GM21529 (cell line): ENCODE results near the gene FAM162A.

Experiments used
- ATAC-seq: cut with Tn5 transposase; IDR thresholded peaks from one replicate; pipeline ENCODE4 v1.9.1; 2021; ENCODE audit not compliant: unreplicated experiment

Gene FAM162A, protein sequence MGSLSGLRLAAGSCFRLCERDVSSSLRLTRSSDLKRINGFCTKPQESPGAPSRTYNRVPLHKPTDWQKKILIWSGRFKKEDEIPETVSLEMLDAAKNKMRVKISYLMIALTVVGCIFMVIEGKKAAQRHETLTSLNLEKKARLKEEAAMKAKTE

DNA sequence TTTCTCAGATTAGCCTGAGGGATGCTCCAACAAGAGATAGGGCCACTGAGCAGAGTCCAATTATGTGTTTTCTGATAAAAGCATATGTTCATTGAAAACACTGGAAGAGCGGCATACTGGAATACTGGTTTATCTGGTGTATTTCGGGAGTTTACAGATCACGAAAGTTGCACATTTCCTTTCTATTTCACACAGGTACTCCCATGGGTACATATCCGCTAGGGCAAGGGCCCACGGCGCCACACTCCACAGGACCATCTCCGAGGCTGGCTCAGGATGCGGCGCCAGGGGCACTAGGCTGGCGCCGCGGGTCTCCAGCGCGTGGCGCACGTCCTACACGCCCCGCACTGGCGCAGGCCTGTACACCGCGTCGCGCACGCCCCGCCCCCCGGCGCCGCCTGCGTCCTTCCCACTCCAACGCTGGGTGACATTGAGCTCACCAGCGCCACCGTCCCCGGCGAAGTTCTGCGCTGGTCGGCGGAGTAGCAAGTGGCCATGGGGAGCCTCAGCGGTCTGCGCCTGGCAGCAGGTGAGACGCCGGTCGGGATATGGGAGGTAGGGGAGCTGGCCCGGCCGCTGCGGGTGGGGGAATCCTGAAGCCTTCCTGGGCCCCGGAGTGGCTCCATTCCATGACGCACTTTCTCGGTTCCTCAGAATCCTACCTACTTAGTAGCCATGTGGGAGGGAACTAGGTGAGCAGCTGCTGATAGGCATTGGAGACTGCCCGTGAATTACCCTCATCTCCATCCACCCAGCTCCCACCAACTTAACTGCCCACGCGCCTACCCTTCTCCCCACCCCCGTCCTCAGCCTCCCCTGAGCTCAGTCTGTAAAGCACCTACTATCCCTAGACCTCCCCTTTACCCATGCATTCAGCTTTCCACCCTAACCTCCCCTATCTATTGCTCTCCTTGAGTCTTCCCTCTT is at the start of gene FAM162A:
TSS of gene FAM162A (plus strand) at position 412 of the 927 bp plus-strand sequence. CDS start at position 496, 84 bp downstream.
- ATAC-seq, result peak; percentile 88

DNA sequence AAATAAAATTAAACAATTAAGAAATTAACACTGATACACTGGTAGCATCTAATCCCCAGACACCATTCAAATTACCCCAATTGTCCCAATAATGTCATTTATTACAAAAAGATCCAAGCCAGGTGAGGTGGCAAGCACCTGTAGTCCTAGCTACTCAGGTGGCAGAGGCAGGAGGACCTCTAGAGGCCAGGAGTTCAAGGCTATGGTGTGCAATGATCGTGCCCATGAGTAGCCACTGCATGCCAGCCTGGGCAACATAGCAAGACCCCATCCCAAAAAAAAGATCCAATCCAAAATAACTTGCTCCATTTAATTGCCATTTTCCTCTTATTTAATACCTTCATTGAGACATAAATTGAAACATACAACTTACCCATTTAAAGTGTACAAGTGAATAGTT is 41.2 kb upstream of the FAM162A start:
- no peak for ATAC-seq

DNA sequence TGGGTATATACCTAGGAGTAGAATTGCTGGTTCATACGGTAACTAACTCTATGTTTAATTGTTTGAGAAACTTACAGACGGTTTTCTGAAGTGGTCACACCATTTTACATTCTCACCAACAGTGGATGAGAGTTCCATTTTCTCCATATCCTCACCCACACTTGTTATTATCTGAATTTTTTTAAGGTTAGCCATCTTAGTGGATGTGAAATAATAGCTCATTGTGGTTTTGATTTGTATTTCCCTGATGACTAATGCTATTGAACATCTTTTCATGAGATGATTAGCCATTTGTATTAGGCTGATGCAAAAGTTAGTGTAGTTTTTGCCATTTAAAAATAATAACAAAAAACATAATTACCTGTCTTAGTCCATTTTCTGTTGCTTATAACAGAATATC is 40.3 kb upstream of the FAM162A start:
- ATAC-seq, result no peak

DNA sequence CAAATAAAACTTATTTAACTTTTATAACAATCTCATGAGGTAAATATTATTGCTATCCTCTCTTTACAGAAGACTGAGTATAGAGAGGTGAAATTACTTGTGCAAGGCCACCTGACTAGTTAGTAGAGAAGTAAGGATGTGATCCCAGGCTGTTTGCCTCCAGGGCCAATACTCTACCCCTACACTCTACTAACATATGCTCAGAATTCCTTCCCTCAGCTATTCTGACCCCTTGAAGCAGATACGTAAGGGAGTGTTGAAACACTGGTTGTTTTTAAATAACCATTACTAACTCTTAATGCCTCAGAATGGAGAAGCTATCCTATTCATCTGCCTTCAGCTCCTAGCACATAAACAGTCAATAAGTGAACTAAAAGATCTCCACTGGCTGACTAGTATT is 34.8 kb upstream of the FAM162A start:
- ATAC-seq, result no peak

DNA sequence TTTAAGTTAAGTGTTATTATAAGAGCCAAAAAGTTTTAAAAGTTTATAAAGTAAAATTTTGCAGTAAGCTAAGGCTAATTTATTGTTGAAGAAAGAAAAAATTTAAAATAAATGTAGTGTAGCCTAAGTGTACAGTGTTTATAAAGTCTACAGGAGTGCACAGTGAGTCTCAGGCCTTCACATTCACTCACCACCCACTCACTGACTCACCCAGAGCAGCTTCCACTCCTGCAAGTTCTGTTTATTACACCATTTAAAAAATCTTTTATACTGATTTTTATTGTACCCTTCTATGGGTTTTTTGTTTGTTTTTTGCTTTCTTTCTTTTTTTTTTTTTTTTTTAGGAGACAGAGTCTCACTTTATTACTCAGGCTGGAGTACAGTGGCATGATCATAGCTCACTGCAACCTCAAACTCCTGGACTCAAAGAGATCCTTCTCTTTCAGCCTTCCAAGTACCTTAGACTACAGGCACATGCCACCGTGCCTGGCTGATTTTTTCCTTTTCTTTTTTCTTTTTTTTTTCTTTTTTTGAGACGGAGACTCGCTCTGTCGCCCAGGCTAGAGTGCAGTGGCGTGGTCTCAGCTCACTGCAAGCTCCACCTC is 33.1 kb upstream of the FAM162A start:
- ATAC-seq, result no peak

DNA sequence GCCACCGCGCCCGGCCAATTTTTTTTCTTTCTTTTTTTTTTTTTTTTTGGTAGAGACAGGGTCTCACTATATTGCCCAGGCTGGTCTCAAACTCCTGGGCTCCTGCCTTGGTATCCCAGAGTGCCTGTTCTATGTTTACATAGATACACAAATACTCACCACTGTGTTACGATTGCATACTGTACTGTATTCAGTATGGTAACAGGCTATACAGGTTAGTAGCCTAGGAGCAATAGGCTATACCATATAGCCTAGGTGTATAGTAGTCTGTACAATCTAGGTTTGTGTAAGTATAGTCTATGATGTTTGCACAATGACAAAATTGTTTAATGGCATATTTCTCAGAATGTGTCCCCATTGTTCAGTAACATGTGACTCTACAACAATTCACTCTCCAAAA is 32.4 kb upstream of the FAM162A start:
- ATAC-seq, result no peak

DNA sequence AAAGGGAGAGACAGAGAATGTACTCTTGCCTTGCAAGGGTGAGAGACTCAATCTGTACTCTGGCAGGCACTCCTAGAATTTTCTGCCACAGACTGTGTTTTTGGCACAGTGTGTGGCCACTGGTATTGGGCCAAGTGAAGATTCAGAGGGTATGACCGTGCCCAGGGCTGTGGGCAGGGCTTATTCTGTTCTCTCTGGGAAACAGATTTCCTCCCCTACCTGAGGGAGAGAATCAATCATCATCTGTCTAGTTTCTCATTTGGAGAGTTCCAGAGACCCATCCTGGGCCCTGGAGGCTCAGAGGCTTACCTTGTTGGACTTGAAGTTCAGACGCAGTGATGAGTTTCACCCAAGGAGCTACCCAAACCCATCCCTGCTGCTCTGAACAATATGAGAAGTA is 30.8 kb upstream of the FAM162A start:
- no peak for ATAC-seq

DNA sequence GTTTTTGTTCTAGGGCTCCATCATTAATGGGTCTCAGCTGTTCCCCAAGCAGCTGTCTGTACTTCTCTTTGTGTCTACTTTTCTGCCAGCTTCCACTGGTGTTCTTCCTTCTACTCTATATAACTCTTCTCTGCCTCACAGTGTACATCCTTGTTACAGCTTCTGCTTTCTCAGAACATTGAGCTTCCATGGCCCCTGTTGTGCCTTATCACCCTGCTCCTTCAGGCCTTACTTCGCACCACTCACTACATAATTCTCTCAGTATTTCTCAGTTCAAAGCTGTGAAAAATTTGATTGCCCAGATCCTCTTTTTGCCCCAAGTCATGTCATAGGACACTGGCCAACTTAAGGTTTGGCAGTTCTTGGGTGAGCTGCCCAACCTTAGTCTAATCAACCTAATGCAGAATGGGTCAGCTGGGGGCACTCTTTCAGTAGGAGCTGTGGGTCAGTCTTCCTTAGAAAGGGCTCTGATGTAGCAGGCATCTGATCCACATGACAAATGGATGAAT is 30.0 kb upstream of the FAM162A start:
- no peak for ATAC-seq

DNA sequence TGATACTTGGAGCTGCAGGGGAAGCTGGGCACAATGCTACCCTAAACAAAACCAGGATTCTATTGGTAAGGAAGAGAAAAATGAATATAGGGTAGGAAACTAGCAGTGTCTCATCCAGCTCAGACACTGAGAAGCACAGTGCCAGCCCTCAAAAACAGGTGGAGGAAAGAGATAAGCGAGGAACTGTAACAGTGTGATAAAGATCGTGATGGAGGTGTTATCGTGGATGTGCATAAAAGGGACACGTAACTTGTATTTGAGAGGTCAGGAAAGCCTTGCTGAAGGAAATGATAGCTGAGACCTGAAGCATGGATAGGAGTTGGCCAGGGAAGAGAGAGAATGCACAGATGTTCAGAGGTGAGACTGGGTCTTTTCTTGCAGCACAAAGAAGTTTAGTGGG is 28.4 kb upstream of the FAM162A start:
- no peak for ATAC-seq

DNA sequence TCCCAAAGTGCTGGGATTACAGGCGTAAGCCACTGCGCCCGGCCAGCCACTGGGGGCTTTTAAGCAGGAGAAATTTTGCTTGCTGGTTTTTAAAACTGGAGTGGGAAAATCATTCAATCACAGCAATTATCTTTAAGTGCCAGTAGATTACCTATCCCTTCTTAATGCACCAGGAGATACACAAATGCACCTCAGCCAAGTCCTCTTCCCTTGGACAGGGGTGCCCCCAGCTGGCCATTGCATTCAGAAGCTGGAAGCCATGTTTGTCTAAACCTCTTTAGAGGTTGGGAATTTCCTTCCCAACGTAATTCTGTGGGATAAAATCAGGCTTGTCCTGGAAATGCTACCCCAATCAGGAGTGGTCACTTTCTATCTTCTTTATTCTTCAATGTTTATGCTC is 27.6 kb upstream of the FAM162A start:
- ATAC-seq, result no peak

DNA sequence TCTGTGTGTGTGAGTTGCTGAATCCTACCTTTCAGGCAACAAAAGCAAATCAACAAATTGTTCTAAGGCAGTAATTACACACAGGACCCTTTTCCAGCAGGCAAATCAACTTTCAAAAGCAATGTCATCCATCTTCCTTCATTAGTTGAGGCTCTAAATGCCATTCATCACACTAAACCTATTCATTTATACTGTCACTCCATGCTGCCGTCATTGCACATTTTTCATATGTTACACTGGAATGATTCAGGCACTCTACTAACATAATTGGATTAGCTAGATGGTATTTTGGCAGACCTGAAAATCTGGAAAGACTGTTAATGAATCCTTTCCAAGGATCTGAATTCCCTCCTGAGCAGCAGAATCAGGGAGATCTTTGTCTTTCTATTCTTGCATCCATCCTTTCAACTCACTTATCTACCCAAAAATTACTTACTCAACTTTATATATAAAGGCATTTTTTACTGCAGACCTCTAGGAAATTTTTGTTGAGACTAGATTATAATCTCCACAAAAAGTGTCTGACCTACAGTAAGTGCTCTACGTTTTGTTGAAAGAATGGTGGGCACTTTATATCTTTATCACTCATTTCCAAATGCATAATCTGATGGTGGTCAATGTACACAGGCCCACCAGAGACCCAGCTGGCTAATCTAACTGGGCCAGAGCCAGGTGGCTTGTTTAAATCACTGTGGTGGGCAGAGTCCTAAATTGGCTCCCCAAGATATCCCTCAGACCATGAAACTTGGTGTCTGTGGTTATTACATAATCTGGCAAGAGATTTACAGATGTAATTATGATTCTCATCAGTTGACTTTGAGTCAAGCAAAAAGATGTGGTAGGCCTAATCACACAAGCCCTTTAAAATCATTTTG is 25.9 kb upstream of the FAM162A start:
- ATAC-seq, result no peak

DNA sequence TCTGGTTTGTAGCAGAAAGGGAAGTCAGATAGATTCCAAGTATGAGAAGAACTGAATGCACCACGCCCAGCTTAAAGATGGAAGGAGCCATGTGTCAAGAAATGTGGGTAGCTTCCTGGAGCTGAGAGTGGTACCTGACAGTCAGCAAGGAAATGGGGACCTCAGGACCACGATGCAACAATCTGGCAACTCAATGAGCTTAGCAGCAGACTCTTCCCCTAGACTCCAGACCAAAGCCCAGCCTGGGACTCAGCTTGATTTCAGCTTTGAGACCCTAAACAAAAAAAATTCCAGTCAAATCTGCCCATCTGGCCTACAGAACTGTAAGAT is 25.3 kb upstream of the FAM162A start:
- ATAC-seq, result no peak

DNA sequence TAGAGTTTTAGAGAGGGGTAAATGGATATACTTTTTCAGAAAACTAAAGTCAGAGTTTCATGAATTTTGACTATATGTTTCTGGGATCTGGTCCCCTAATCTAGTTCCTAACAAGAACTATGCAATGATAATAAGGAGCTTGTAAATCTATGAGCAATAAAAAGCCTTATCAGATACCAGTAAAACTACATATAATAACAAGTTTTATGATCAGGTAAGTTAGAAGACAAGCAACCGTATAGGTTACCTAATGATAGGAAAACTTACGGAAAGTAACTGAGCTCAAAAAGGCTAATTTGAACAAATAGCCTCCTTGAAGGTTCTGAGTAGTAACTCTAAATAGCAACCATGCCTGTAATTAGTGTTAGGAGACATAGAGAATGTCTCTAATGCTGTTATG is 22.0 kb upstream of the FAM162A start:
- ATAC-seq, result no peak

DNA sequence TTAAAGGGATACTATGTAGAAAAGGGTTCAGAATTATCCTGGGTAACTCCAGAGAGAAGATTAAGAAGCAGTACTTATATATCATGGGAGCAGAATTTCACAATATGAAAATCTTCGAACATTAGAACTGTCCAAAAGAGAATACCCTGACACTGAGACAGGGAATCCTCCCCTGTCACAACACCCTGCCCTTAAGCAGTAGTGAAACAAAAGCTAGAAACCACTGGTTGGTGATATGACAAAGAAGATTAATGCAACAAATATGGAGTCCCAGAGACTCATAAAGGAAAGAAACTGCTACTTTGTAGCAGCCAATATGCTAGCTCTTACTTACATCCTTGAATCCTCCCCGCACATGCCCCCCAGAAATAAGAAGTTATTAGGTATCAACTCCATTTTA is 19.5 kb upstream of the FAM162A start:
- no peak for ATAC-seq

DNA sequence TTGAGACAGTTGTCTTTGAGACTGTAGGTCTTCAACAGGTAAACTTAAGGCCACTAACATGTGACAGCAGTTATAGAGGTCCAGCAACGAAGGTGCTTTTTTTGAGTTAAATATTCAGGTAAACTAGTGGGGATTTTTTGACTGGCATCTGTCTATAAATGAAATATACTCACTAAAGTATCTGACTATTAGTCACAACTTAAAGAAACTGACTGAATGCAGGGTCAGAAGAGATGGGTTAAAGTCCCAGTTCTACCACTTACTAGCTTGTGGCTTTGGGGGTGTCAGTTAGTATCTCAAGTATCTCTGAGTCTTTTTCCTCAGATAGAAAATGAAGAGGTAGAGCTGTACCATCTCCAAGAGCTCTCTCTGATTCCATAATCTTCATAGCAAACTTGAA is 18.9 kb upstream of the FAM162A start:
- ATAC-seq, result peak; percentile 35

DNA sequence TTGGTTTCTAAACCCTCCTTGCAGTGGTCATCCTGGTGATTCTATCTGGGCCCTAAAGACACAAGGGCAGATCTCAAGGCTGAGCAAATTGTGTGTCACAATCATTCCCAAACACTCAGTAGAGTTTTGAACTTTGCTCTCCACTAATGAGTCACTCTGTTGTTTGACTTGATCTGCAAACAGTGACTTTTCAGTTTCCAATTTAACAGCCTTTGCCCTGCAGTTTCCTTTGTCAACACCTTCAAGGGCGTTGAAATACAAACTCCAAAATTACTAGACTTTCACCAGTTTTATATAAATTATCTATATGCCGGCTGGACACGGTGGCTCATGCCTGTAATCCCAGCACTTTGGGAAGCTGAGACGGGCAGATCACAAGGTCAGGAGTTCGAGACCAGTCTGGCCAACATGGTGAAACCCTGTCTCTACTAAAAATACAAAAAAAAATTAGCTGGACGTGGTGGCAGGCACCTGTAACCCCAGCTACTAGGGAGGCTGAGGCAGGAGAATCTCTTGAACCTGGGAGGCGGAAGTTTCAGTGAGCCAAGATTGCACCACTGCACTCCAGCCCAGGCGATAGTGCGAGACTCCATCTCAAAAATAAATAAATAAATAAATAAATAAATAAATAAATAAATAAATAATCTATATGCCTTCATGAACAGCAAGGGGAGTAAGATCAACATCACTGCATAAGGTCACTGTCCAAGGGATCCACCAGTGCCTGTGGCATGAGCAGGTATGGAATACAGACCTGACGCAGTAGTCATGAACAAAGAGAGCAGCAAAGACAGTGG is 18.2 kb upstream of the FAM162A start:
- ATAC-seq, result peak; percentile 92

DNA sequence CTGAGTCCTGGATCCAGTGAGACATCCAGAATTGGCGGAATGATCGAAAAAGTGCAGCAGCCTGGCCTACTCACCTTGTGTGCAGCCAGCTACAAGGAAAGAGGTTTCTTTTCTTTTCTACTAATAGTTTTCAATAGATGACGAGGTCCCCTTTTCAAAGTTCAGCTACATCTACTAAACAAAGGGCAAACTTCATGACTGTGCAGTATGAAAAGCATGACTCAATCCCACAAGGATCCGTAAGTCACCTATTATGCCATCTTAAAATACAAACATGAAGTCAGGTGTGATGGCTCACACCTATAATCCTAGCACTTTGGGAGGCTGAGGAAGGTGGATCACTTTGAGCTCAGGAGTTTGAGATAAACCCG is 17.6 kb upstream of the FAM162A start:
- no peak for ATAC-seq

DNA sequence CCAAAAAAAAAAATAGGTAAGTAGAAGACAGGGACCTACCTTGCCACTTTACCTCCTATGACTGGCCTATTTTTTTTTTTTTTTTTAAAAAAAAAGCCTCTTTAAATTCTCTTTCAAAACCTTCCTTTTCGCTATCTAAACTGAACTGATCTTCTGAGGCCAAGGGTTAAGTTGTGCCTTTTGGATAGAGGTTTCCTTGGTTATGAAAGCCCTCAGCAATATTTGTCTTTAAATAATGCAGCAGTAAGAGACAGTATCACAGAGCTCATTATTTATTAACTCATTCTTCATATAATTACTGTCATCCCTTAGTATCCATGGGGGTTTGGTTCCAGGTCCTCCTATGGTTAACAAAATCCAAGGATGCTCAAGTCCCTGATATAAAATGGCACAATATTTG is 9.9 kb upstream of the FAM162A start:
- no peak for ATAC-seq

DNA sequence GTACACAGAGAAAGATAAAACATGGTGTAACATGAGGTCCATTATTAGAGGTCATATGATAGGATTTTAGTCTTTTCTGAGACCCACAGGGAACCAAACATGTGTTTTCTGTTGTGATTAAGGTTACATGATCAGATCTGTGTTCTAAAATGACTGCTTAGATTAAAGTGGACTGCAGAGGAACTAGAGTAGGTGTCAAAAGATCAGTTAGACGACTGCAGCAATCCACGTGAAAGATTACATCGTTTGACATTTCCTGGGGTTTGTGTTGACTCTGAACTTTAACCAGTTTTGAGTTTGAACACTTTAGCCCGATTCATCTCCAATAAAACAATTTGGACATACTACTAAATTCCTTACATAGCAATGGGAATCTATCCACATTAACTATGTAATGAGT is 6.0 kb upstream of the FAM162A start:
- ATAC-seq, result no peak

DNA sequence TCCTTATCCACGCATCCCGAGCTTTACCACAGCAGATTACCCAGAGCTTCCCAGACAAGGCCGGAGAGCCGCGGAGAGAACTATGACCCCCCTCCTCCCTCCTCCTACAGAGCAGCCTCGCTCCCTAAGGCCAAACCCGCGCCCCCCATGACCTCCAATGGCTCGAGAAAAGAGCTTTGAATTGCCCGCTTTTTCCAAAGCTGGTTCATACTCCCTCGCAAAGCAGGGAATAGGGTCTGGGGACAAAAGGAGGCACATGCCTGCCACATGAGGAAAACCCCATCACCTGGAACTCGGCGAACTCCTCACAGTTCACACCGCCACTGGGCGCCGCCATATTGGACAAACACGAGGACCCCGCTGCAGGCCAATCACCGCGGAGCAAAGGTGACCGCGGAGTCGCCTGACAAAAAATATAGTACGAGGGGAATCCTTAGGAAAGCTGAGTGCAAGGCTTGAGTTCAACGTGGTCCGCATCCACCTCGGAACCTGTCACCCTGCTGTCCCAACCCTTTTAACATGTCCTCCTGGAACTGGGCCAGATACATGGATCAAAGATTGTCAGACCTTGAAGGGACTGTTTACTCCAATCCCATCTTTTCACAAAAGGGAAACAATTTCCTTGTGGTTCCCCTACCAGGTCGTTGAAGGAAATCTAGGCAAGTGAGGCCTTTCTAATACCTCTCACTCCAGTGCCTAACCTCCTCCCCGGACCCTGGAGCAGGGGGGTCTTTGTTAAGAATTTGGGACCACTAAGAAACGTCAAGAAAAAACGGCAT is 905 bp upstream of the FAM162A start, which contains the start of gene MIX23:
TSS of gene MIX23 (minus strand) at position 344 of the 779 bp plus-strand sequence. CDS start at position 337, 7 bp downstream.
- peak; percentile 41 for ATAC-seq
